Esophagus muscularis mucosa (tissue), 4 donors: Measurements from ENCODE around the gene EPX.

Experiments
- CTCF ChIP-seq, 3 experiments: fragments of 200-600 bp in 2 of 3; fragments of 450-650 bp in 1 of 3; sonication (generic) in 2 of 3; IDR thresholded peaks; one replicate each; pipeline ENCODE4 v1.5.1; 2017 to 2019; ENCODE audit warnings: antibody characterized with exemption in 3 of 3, mild to moderate bottlenecking in 2 of 3, moderate library complexity in 1 of 3
- EP300 ChIP-seq: sonication (generic); formaldehyde crosslinking; IDR thresholded peaks from one replicate; pipeline ENCODE4 v1.6.1; 2017; ENCODE audit warnings: antibody characterized with exemption
- POLR2A ChIP-seq: fragments of 450-650 bp; IDR thresholded peaks from one replicate; pipeline ENCODE4 v1.6.1; 2017; ENCODE audit warnings: antibody characterized with exemption, moderate library complexity, mild to moderate bottlenecking, low read depth

GRCh38 chr17:58183514-58183913 lies 9.0 kb upstream of the EPX start:
- no peak for TF ChIP-seq CTCF (IDR thresholded peaks at IDR 0.05)
- TF ChIP-seq POLR2A = no peak
- TF ChIP-seq EP300 = no peak
